HL-60/S4 (cell line): ENCODE data around the gene ALOX5AP.

Experiments
- in situ Hi-C: fragments of 300-500 bp; cut with MboI; formaldehyde crosslinking; loops from 2 replicates; pipeline ENCODE4 v1.14.3; 2022; ENCODE audit warnings: low sequenced_read_pairs

Gene ALOX5AP

GRCh38 chr13:30735025-30735871 is at the start of gene ALOX5AP:
ALOX5AP (plus strand) TSS chr13:30735543; CDS start chr13:30735606, 63 bp downstream.
- in situ Hi-C loops: no loop called here

- in situ Hi-C loops: loop anchor here (10.0 kb wide), 1 partner anchor 109 kb away; no protein-coding TSS in a partner anchor
These were observed 49.4 kb upstream of the ALOX5AP start for GRCh38 chr13:30685987-30686386.

DNA sequence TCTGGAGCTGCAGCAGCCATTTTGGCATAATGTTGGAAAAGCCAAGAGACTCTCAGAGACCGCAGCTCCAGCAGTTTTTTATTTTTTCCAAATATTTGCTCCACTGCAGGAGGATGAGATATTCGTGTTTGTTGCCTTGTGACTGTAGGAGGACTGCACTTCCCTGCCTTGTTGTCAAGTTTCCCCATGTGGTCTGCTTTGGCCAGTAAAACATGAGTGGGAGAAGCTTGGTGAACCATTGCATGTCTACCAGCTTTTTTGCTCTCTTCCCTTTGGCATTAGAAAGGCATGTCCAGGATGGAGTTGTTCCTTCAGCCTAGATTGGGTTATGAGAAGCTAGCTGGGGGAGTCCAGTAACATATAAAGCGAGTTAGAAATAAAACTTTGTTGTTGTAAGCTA is 47.7 kb upstream of the ALOX5AP start:
- in situ Hi-C loops: loop anchor here (10.0 kb wide), 1 partner anchor 107 kb away; no protein-coding TSS in a partner anchor

- in situ Hi-C loops: loop anchor here (10.0 kb wide), 1 partner anchor 105 kb away; no protein-coding TSS in a partner anchor
These were observed 45.6 kb upstream of the ALOX5AP start for GRCh38 chr13:30689752-30690151.

GRCh38 chr13:30690282-30691188 is 44.8 kb upstream of the ALOX5AP start:
- in situ Hi-C loops: no loop called here

- in situ Hi-C loops: no loop called here
These were observed 43.2 kb upstream of the ALOX5AP start for GRCh38 chr13:30692113-30692512.

DNA sequence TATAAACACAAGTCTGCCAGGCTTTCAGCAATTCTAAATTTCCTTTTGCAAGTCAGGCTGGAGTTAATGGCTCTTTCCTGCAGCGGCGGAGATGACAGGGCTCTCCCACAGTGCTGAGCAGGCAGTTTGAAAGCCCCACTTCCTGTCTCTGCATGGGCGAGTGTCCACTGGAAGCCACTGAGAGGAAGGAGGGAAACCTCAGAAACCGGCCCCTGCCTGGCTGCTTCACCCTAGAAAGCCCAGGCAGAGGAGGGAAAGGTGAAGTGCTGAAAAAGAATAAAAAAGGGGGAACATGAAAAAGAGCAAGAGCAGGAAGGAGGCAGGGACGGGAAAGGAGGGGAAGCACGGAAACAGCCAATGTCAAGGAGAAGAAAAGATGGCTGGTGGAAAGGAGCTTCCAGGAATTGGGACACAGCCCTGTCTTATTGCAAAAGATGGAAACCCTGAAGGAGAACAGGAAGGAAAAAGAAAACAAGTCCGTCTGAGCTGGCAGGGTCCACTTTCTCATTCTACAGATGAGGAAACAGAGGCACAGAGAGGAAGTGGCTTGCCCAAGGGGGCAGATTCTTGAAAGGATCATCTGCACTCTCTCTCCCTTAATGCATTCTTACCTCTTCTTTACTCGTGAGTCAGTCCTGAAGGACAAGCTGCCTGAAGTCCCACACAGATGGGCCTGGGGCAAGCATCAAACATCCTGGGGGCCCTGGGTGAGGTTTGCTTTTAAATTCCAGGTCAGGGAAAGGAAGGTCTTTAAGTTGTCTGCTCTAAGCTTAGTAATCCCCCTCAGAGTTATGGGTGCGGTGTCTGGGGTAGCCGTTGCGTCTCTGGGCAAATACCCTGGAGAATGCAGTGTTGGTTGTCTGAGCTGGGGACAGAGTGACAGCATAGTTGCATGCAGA is 38.8 kb upstream of the ALOX5AP start:
- in situ Hi-C loops: no loop called here

GRCh38 chr13:30697177-30697953 is 38.0 kb upstream of the ALOX5AP start:
- in situ Hi-C loops: no loop called here

GRCh38 chr13:30697996-30698401 is 37.3 kb upstream of the ALOX5AP start:
- in situ Hi-C loops: no loop called here

- in situ Hi-C loops: no loop called here
These were observed 36.8 kb upstream of the ALOX5AP start for GRCh38 chr13:30698488-30699005.

DNA sequence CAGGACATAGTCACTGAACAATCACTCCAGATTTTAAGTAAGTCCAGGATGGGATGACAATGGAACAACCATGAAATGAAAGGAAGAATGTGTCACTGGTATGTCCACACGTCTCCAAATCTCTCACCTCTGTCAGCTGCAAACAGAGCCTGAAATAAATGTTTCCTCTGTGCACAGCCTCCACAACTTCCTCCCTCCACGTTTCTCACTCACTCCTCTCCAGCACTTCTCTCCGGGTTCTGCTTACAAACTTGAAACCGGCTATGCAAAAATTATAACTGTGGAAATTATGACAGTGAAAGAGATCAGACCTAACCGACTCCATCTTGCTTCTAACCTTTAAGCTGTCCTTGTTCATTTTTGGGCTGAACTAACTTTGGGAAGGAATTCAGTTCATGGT is 35.0 kb upstream of the ALOX5AP start:
- in situ Hi-C loops: no loop called here

DNA sequence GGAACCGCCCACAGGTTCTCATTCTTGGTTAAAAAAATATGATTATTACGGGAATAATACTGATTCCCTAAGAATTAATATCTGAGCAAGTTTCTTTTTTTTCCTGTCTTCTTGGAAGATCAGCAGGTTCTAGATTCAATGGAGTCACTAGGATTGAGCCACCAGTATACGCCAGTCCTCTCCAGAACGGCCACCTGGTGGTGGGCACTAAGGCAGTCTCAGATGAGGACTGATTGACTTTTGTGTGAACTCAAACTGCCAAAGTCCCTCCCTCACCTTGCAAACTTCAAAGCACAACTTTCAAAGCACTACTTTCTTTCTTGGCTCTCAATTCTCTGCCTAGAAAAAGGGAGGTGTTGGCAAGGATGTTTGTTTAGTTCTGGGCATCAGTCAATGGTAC is 33.3 kb upstream of the ALOX5AP start:
- in situ Hi-C loops: no loop called here

GRCh38 chr13:30704596-30704995 is 30.7 kb upstream of the ALOX5AP start:
- in situ Hi-C loops: no loop called here

DNA sequence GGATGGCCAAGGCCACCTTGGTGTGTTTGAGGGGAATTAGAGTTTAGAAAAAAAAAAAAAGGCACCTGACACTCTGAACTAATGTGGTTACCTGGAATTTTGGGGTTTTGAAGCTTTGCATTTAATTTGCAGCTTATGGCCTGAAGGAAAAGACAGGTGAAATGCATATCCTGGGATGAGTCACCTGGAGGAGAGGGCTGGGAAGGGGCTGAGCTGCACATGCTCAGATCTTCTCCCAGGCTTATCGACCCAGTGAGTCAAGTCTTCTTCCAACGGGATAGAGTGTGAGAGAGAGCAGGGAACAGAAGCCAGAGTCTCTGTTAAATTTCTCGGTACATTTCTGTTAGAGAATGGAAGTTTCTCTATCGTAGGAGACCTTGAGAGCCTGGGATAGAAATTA is 29.7 kb upstream of the ALOX5AP start:
- in situ Hi-C loops: no loop called here

GRCh38 chr13:30708541-30708940 is 26.8 kb upstream of the ALOX5AP start:
- in situ Hi-C loops: no loop called here

GRCh38 chr13:30710442-30710841 is 24.9 kb upstream of the ALOX5AP start:
- in situ Hi-C loops: no loop called here

- in situ Hi-C loops: no loop called here
These were observed 24.0 kb upstream of the ALOX5AP start for GRCh38 chr13:30711375-30711774.

DNA sequence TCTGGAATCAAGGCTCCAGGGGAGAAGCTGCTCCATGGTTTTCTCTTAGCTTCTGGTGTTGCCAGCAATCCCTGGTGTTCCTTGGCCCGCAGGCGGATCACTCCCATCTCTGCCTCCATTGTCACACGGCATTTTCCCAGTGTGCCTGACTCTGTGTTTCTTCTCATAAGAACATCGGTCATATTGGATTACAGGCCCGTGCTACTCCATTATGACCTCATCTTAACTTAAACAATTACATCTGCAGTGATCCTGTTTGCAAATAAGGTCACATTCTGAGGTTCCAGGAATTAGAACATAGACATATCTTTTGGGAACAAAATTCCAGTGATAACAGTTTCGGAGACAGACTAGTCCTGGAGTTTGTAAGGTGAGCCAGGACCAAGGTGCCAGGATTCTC is 23.5 kb upstream of the ALOX5AP start:
- in situ Hi-C loops: no loop called here
